Thyroid gland (tissue), 4 donors: ENCODE results near the gene IHH. TPM values are rescaled to one million over a fixed set of nuclear protein-coding genes. Genes with fewer than 3 reads are reported as not detected.

Experiments used
- DNase-seq, 2 donors: peaks; one replicate each; pipeline ENCODE4 v3.0.0-alpha.2; 2019
- H3K27ac ChIP-seq, 3 donors: fragments of 200-600 bp; sonication (generic); 1 replicate in 2 of 3; 2 replicates in 1 of 3; pipeline ENCODE4 v1.5.1; 2016 to 2019; ENCODE audit warnings: mild to moderate bottlenecking in 1 of 3, moderate library complexity in 1 of 3
- H3K27me3 ChIP-seq: fragments of 200-600 bp; sonication (generic); one replicate; pipeline ENCODE4 v1.5.1; 2019
- H3K36me3 ChIP-seq, 2 donors: fragments of 200-600 bp; sonication (generic); one replicate each; pipeline ENCODE4 v1.5.1; 2016 to 2019
- H3K4me1 ChIP-seq, 2 donors: fragments of 200-600 bp; sonication (generic); one replicate each; pipeline ENCODE4 v1.5.1; 2017 to 2019
- H3K4me3 ChIP-seq, 3 donors: fragments of 200-600 bp; sonication (generic); replicated peaks in 1 of 3; 1 replicate in 2 of 3; 2 replicates in 1 of 3; pipeline ENCODE4 v1.5.1; 2016; ENCODE audit warnings: mild to moderate bottlenecking in 1 of 3
- H3K9me3 ChIP-seq: fragments of 200-600 bp; sonication (generic); one replicate; pipeline ENCODE4 v1.5.1; 2017
- CTCF ChIP-seq, 6 experiments: fragments of 200-600 bp in 3 of 6; fragments of 450-650 bp in 3 of 6; sonication (generic) in 3 of 6; IDR thresholded peaks; one replicate each; pipeline ENCODE4 v1.5.1; 2016 to 2019; ENCODE audit warnings: antibody characterized with exemption in 6 of 6, mild to moderate bottlenecking in 2 of 6, inconsistent platforms in 1 of 6, moderate library complexity in 1 of 6
- POLR2A ChIP-seq, 2 donors: fragments of 450-650 bp; IDR thresholded peaks; one replicate each; pipeline ENCODE4 v1.6.1; 2017; ENCODE audit warnings: antibody characterized with exemption in 2 of 2, mild to moderate bottlenecking in 2 of 2, moderate library complexity in 1 of 2
- WGBS, 2 donors: methylation state at CpG; one replicate each; pipeline ENCODE4 v1.1.5; 2017; 5-methylcytosine and 5-hydroxymethylcytosine counted together
- intact Hi-C: fragments of 100-400 bp; cut with DNase I; formaldehyde crosslinking; loops from one replicate; pipeline ENCODE4 v1.15.1; 2023
- total RNA-seq, 4 donors: library from RNA; depleted of rRNA; stranded (reverse); fragments of >200 nt; gene quantifications; one replicate each; pipeline ENCODE4 v1.2.3, GENCODE V29; 2016

IHH gene
- under 1 TPM in 1 of 4 donors, not detected in 3; 0.34 TPM for total RNA-seq

GRCh38 chr2:219060821-219061791, at the start of gene IHH:
TSS of gene IHH (minus strand) at chr2:219060921. CDS start at chr2:219060467, 454 bp downstream.
- Histone ChIP-seq H3K27ac (no peak within 1 kb of the TSS), H3K9me3 (no peaks in the 10 kb centered on the region), H3K4me1 (peaks cover 21 to 36% of the 10 kb centered on the region in 2 donors), H3K36me3 (no peaks in the 10 kb centered on the region), H3K4me3 (peak within 1 kb of the TSS in 1 of 3 donors; percentile 17), H3K27me3 (peaks cover 42% of the 10 kb centered on the region)
- intact Hi-C loops = no loop called here
- TF ChIP-seq CTCF (IDR thresholded peaks at IDR 0.05) = no peak
- no peak for TF ChIP-seq POLR2A (IDR thresholded peaks at IDR 0.05)
- WGBS, 2 donors = 6 to 8% methylated on average over 6 to 32 of the region's 76 CpGs
- DNase-seq = no peak

- no peak for DNase-seq
- intact Hi-C loops = no loop called here
- TF ChIP-seq CTCF (IDR thresholded peaks at IDR 0.05) (no peak), POLR2A (IDR thresholded peaks at IDR 0.05) (no peak)
These were observed 48.8 kb upstream of the IHH start for GRCh38 chr2:219109471-219109870.

GRCh38 chr2:219107758-219108157, 47.0 kb upstream of the IHH start:
- intact Hi-C loops = no loop called here
- Histone ChIP-seq H3K27ac (no peak overlapping the region), H3K36me3 (no peaks in the 10 kb centered on the region), H3K4me1 (no peaks in the 10 kb centered on the region), H3K4me3 (no peak overlapping the region), H3K27me3 (no peaks in the 10 kb centered on the region), H3K9me3 (no peaks in the 10 kb centered on the region)
- 42 to 47% methylated on average over 8 of the region's 8 CpGs for WGBS, 2 donors
- DNase-seq = no peak
- no peak for TF ChIP-seq CTCF (IDR thresholded peaks at IDR 0.05)
- no peak for TF ChIP-seq POLR2A (IDR thresholded peaks at IDR 0.05)

More at GRCh38 chr2:219109471-219109870, 48.8 kb upstream of the IHH start:
- no peak overlapping the region for H3K4me3 ChIP-seq
- peak overlapping the region in 1 of 3 donors; percentile 20 for H3K27ac ChIP-seq
- WGBS, 2 donors = 75 to 79% methylated on average over 3 of the region's 3 CpGs
- no peaks in the 10 kb centered on the region for H3K36me3 ChIP-seq
- no peaks in the 10 kb centered on the region for H3K9me3 ChIP-seq
- no peaks in the 10 kb centered on the region for H3K27me3 ChIP-seq
- no peaks in the 10 kb centered on the region for H3K4me1 ChIP-seq

- no peak overlapping the region for H3K4me3 ChIP-seq
- no peak overlapping the region for H3K27ac ChIP-seq
- H3K36me3 ChIP-seq = no peaks in the 10 kb centered on the region
- WGBS, 2 donors = 87 to 88% methylated on average over 3 of the region's 3 CpGs
- no peaks in the 10 kb centered on the region for H3K27me3 ChIP-seq
- TF ChIP-seq POLR2A (IDR thresholded peaks at IDR 0.05) = no peak
- no peak for TF ChIP-seq CTCF (IDR thresholded peaks at IDR 0.05)
- H3K4me1 ChIP-seq = no peaks in the 10 kb centered on the region
- DNase-seq = no peak
- no peaks in the 10 kb centered on the region for H3K9me3 ChIP-seq
- intact Hi-C loops = no loop called here
These were observed 45.5 kb upstream of the IHH start for GRCh38 chr2:219106251-219106650.
